Measurements from ENCODE around the gene PREP. TPM values are rescaled to one million over a fixed set of nuclear protein-coding genes. Genes with fewer than 3 reads are reported as not detected.

Gene PREP
- total RNA-seq, 4 donors from 2014 or later: 9.7 to 29.6 (median 17.1) TPM

- intact Hi-C loops (cut with DNase I; ENCODE audit: low total_unique reads): no loop called here
- TF ChIP-seq CTCF (IDR thresholded peaks at IDR 0.05): no peak
- TF ChIP-seq POLR2A (IDR thresholded peaks at IDR 0.05): no peak
- no peaks in the 10 kb centered on the region for H3K4me1 ChIP-seq
- no peak for DNase-seq
- no peak overlapping the region for H3K4me3 ChIP-seq
- no peaks in the 10 kb centered on the region for H3K9me3 ChIP-seq
- H3K27me3 ChIP-seq: no peaks in the 10 kb centered on the region
- no peak overlapping the region for H3K27ac ChIP-seq
- no peaks in the 10 kb centered on the region for H3K36me3 ChIP-seq
Observed at GRCh38 chr6:105270511-105270910, 132.4 kb downstream of the PREP start.

GRCh38 chr6:105269390-105269789, 133.5 kb downstream of the PREP start:
- H3K4me3 ChIP-seq: no peak overlapping the region
- no peaks in the 10 kb centered on the region for H3K4me1 ChIP-seq
- no peaks in the 10 kb centered on the region for H3K9me3 ChIP-seq
- no peaks in the 10 kb centered on the region for H3K36me3 ChIP-seq
- H3K27ac ChIP-seq: no peak overlapping the region
- TF ChIP-seq CTCF (IDR thresholded peaks at IDR 0.05) (no peak), POLR2A (IDR thresholded peaks at IDR 0.05) (no peak)
- no peaks in the 10 kb centered on the region for H3K27me3 ChIP-seq
- no peak for DNase-seq
- intact Hi-C loops (cut with DNase I; ENCODE audit: low total_unique reads): no loop called here

- no peaks in the 10 kb centered on the region for H3K9me3 ChIP-seq
- no peak overlapping the region for H3K4me3 ChIP-seq
- intact Hi-C loops (cut with DNase I; ENCODE audit: low total_unique reads): no loop called here
- no peak for DNase-seq
- TF ChIP-seq POLR2A (IDR thresholded peaks at IDR 0.05): no peak
- no peak for TF ChIP-seq CTCF (IDR thresholded peaks at IDR 0.05)
- no peaks in the 10 kb centered on the region for H3K36me3 ChIP-seq
- H3K27me3 ChIP-seq: no peaks in the 10 kb centered on the region
- H3K4me1 ChIP-seq: no peaks in the 10 kb centered on the region
- no peak overlapping the region for H3K27ac ChIP-seq
Observed at GRCh38 chr6:105263685-105264610, 138.9 kb downstream of the PREP start.

- H3K36me3 ChIP-seq: no peaks in the 10 kb centered on the region
- intact Hi-C loops (cut with DNase I; ENCODE audit: low total_unique reads): no loop called here
- no peak overlapping the region for H3K27ac ChIP-seq
- H3K27me3 ChIP-seq: no peaks in the 10 kb centered on the region
- no peak for TF ChIP-seq POLR2A (IDR thresholded peaks at IDR 0.05)
- no peak for TF ChIP-seq CTCF (IDR thresholded peaks at IDR 0.05)
- H3K4me3 ChIP-seq: no peak overlapping the region
- no peaks in the 10 kb centered on the region for H3K9me3 ChIP-seq
- DNase-seq: no peak
- no peaks in the 10 kb centered on the region for H3K4me1 ChIP-seq
Observed at GRCh38 chr6:105259913-105260889, 142.7 kb downstream of the PREP start.
